ENCODE measurements around the gene ITGB8.
A peak's percentile ranks its signal among the peaks of the same experiment; 100 is the strongest.

The ITGB8 gene

GRCh38 chr7:20330239-20330927 lies at the start of gene ITGB8:
Gene ITGB8, plus strand, starts transcription at chr7:20330900. Its CDS starts 907 bp downstream, at chr7:20331807.
- Histone ChIP-seq H2AFZ (ENCODE audit: low read depth, low read length) (no peak within 1 kb of the TSS), H3K4me1 (ENCODE audit: insufficient read depth, low read length) (peaks cover 26% of the 10 kb centered on the region)

GRCh38 chr7:20282959-20283358 lies 47.7 kb upstream of the ITGB8 start:
- Histone ChIP-seq H3K27me3 (ENCODE audit: insufficient read depth, low read length) (no peaks in the 10 kb centered on the region), H3K4me1 (ENCODE audit: insufficient read depth, low read length) (no peaks in the 10 kb centered on the region), H3K9me3 (ENCODE audit: low read length) (no peaks in the 10 kb centered on the region), H3K36me3 (ENCODE audit: insufficient read depth, low read length) (no peaks in the 10 kb centered on the region), H2AFZ (ENCODE audit: low read depth, low read length) (no peak overlapping the region), H3K4me3 (ENCODE audit: low read length) (no peak overlapping the region)

More at GRCh38 chr7:20330239-20330927, at the start of gene ITGB8:
- Histone ChIP-seq H3K36me3 (ENCODE audit: insufficient read depth, low read length) (peaks cover 8% of the 10 kb centered on the region), H3K27me3 (ENCODE audit: insufficient read depth, low read length) (no peaks in the 10 kb centered on the region), H3K9me3 (ENCODE audit: low read length) (no peaks in the 10 kb centered on the region), H3K4me3 (ENCODE audit: low read length) (peak within 1 kb of the TSS; percentile 96)

- no peaks in the 10 kb centered on the region for H3K9me3 ChIP-seq (ENCODE audit: low read length)
- no peaks in the 10 kb centered on the region for H3K4me1 ChIP-seq (ENCODE audit: insufficient read depth, low read length)
- no peak overlapping the region for H2AFZ ChIP-seq (ENCODE audit: low read depth, low read length)
- H3K27me3 ChIP-seq (ENCODE audit: insufficient read depth, low read length): no peaks in the 10 kb centered on the region
- H3K4me3 ChIP-seq (ENCODE audit: low read length): no peak overlapping the region
- no peaks in the 10 kb centered on the region for H3K36me3 ChIP-seq (ENCODE audit: insufficient read depth, low read length)
Observed at GRCh38 chr7:20283385-20283784, 47.3 kb upstream of the ITGB8 start.

- Histone ChIP-seq H3K4me3 (ENCODE audit: low read length) (no peak overlapping the region), H3K4me1 (ENCODE audit: insufficient read depth, low read length) (no peaks in the 10 kb centered on the region), H3K9me3 (ENCODE audit: low read length) (no peaks in the 10 kb centered on the region), H3K27me3 (ENCODE audit: insufficient read depth, low read length) (no peaks in the 10 kb centered on the region), H2AFZ (ENCODE audit: low read depth, low read length) (no peak overlapping the region), H3K36me3 (ENCODE audit: insufficient read depth, low read length) (no peaks in the 10 kb centered on the region)
Observed at GRCh38 chr7:20284003-20284770, 46.5 kb upstream of the ITGB8 start.

- H3K4me1 ChIP-seq (ENCODE audit: insufficient read depth, low read length): no peaks in the 10 kb centered on the region
- H3K27me3 ChIP-seq (ENCODE audit: insufficient read depth, low read length): no peaks in the 10 kb centered on the region
- H3K9me3 ChIP-seq (ENCODE audit: low read length): no peaks in the 10 kb centered on the region
- no peak overlapping the region for H2AFZ ChIP-seq (ENCODE audit: low read depth, low read length)
- no peak overlapping the region for H3K4me3 ChIP-seq (ENCODE audit: low read length)
- no peaks in the 10 kb centered on the region for H3K36me3 ChIP-seq (ENCODE audit: insufficient read depth, low read length)
Observed at GRCh38 chr7:20284771-20285143, 45.9 kb upstream of the ITGB8 start.

- Histone ChIP-seq H3K27me3 (ENCODE audit: insufficient read depth, low read length) (no peaks in the 10 kb centered on the region), H3K36me3 (ENCODE audit: insufficient read depth, low read length) (no peaks in the 10 kb centered on the region), H3K9me3 (ENCODE audit: low read length) (no peaks in the 10 kb centered on the region), H3K4me3 (ENCODE audit: low read length) (no peak overlapping the region), H3K4me1 (ENCODE audit: insufficient read depth, low read length) (no peaks in the 10 kb centered on the region), H2AFZ (ENCODE audit: low read depth, low read length) (no peak overlapping the region)
Observed at GRCh38 chr7:20287317-20287716, 43.4 kb upstream of the ITGB8 start.

GRCh38 chr7:20288036-20288435 lies 42.7 kb upstream of the ITGB8 start:
- Histone ChIP-seq H3K4me1 (ENCODE audit: insufficient read depth, low read length) (no peaks in the 10 kb centered on the region), H3K9me3 (ENCODE audit: low read length) (no peaks in the 10 kb centered on the region), H3K36me3 (ENCODE audit: insufficient read depth, low read length) (no peaks in the 10 kb centered on the region), H3K4me3 (ENCODE audit: low read length) (no peak overlapping the region), H3K27me3 (ENCODE audit: insufficient read depth, low read length) (no peaks in the 10 kb centered on the region), H2AFZ (ENCODE audit: low read depth, low read length) (no peak overlapping the region)

- no peak overlapping the region for H2AFZ ChIP-seq (ENCODE audit: low read depth, low read length)
- no peaks in the 10 kb centered on the region for H3K27me3 ChIP-seq (ENCODE audit: insufficient read depth, low read length)
- H3K9me3 ChIP-seq (ENCODE audit: low read length): no peaks in the 10 kb centered on the region
- H3K4me1 ChIP-seq (ENCODE audit: insufficient read depth, low read length): peaks cover 7% of the 10 kb centered on the region
- H3K36me3 ChIP-seq (ENCODE audit: insufficient read depth, low read length): no peaks in the 10 kb centered on the region
- H3K4me3 ChIP-seq (ENCODE audit: low read length): no peak overlapping the region
Observed at GRCh38 chr7:20290505-20291111, 40.1 kb upstream of the ITGB8 start.

GRCh38 chr7:20293336-20293735 lies 37.4 kb upstream of the ITGB8 start:
- no peaks in the 10 kb centered on the region for H3K9me3 ChIP-seq (ENCODE audit: low read length)
- no peak overlapping the region for H3K4me3 ChIP-seq (ENCODE audit: low read length)
- H3K36me3 ChIP-seq (ENCODE audit: insufficient read depth, low read length): no peaks in the 10 kb centered on the region
- H3K4me1 ChIP-seq (ENCODE audit: insufficient read depth, low read length): peaks cover 7% of the 10 kb centered on the region
- no peaks in the 10 kb centered on the region for H3K27me3 ChIP-seq (ENCODE audit: insufficient read depth, low read length)
- no peak overlapping the region for H2AFZ ChIP-seq (ENCODE audit: low read depth, low read length)

- Histone ChIP-seq H3K36me3 (ENCODE audit: insufficient read depth, low read length) (no peaks in the 10 kb centered on the region), H3K9me3 (ENCODE audit: low read length) (no peaks in the 10 kb centered on the region), H3K27me3 (ENCODE audit: insufficient read depth, low read length) (no peaks in the 10 kb centered on the region), H2AFZ (ENCODE audit: low read depth, low read length) (no peak overlapping the region), H3K4me3 (ENCODE audit: low read length) (no peak overlapping the region), H3K4me1 (ENCODE audit: insufficient read depth, low read length) (peaks cover 7% of the 10 kb centered on the region)
Observed at GRCh38 chr7:20296444-20296843, 34.3 kb upstream of the ITGB8 start.

- Histone ChIP-seq H3K27me3 (ENCODE audit: insufficient read depth, low read length) (no peaks in the 10 kb centered on the region), H3K9me3 (ENCODE audit: low read length) (no peaks in the 10 kb centered on the region), H3K4me1 (ENCODE audit: insufficient read depth, low read length) (peaks cover 7% of the 10 kb centered on the region), H3K36me3 (ENCODE audit: insufficient read depth, low read length) (no peaks in the 10 kb centered on the region), H2AFZ (ENCODE audit: low read depth, low read length) (no peak overlapping the region), H3K4me3 (ENCODE audit: low read length) (no peak overlapping the region)
Observed at GRCh38 chr7:20296901-20297300, 33.8 kb upstream of the ITGB8 start.

GRCh38 chr7:20298486-20298901 lies 32.2 kb upstream of the ITGB8 start:
- H3K9me3 ChIP-seq (ENCODE audit: low read length): no peaks in the 10 kb centered on the region
- H3K4me1 ChIP-seq (ENCODE audit: insufficient read depth, low read length): peaks cover 7% of the 10 kb centered on the region
- H3K4me3 ChIP-seq (ENCODE audit: low read length): no peak overlapping the region
- no peaks in the 10 kb centered on the region for H3K27me3 ChIP-seq (ENCODE audit: insufficient read depth, low read length)
- H2AFZ ChIP-seq (ENCODE audit: low read depth, low read length): no peak overlapping the region
- H3K36me3 ChIP-seq (ENCODE audit: insufficient read depth, low read length): no peaks in the 10 kb centered on the region

- Histone ChIP-seq H3K9me3 (ENCODE audit: low read length) (no peaks in the 10 kb centered on the region), H3K4me1 (ENCODE audit: insufficient read depth, low read length) (peaks cover 2% of the 10 kb centered on the region), H2AFZ (ENCODE audit: low read depth, low read length) (no peak overlapping the region), H3K4me3 (ENCODE audit: low read length) (no peak overlapping the region), H3K27me3 (ENCODE audit: insufficient read depth, low read length) (no peaks in the 10 kb centered on the region), H3K36me3 (ENCODE audit: insufficient read depth, low read length) (no peaks in the 10 kb centered on the region)
Observed at GRCh38 chr7:20299145-20299544, 31.6 kb upstream of the ITGB8 start.
